Cerebellar cortex (tissue), 1 donor: ENCODE measurements around the gene CSMD2.

ENCODE experiments used
- DNase-seq: peaks from one replicate; pipeline ENCODE4 v3.0.0-alpha.2; 2015; ENCODE audit warnings: low spot score

The CSMD2 gene

GRCh38 chr1:33899746-33900145, 265.3 kb downstream of the CSMD2 start:
- no peak for DNase-seq

DNA sequence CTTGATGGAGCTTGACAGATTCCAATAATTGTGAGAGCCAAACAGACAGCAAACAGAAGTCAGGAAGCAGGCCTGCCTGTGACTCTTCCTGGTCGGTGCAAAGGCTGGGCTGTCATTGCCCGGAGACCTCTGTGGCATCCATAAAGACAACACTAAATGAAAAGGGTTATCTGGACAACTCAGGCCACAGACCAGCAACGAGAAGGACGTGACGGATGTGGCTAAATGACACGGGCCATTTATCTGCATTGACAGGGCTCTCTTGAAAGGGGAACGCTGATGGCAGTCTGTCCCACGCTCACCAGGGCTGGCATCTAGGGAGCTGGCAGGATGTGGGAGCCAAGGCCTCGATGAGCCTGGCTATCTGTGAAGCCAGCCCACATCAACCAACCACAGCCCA, 266.1 kb downstream of the CSMD2 start:
- no peak for DNase-seq

DNA sequence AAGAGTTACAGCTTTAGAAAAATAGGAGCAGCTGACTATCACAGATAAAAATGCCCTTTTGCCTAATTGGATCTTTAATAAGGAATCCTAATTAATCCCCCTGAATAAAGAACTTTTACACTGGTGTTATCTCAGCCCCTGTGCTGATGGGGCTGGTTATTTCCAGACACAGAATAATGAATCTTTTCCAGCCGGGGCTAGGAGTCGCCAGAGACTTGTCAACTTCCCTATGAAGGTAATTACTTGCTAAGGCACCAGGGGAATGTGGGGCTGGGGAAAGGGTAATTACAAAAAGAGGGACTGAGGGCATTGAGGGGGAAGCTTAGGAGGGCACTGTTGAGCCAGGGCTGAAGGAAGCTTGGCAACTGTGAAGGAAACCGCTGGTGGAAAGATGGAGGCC, 266.6 kb downstream of the CSMD2 start:
- no peak for DNase-seq

GRCh38 chr1:33897092-33897725, 267.8 kb downstream of the CSMD2 start:
- DNase-seq = no peak

GRCh38 chr1:33895976-33896375, 269.1 kb downstream of the CSMD2 start:
- no peak for DNase-seq

- no peak for DNase-seq
These were observed 269.6 kb downstream of the CSMD2 start for GRCh38 chr1:33895396-33895795.

DNA sequence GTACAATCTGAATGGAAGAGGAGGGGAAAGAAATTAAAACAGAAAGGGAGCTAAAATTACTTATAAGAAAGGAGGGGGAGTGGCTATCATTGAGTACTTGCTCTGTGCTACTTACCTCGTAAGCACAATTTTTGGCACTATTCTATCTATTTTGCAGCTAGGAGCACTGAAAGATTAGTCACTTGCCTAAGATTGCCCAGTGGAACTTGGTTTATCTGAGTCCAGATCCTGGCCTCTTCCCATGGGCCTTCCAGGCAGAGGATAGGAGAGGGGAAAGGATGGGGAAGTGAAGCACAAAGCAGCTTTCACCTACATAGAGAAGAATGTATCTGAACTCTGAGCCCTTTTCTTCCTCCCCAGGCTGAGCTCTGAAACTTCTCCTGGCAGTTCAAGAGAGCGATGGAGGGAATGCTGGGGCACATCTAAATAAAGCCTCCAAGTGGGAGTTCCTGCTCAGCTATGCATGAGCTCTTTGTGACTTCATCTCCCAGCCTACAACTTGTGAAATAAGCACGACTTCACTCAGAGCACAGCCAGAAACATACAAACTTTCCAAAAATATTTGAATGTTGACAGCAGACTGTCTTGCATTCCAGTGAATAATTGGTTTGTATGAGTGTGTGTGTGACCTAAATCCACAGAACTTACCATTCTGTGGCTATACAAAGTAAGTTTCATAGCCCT, 271.7 kb downstream of the CSMD2 start:
- no peak for DNase-seq

DNA sequence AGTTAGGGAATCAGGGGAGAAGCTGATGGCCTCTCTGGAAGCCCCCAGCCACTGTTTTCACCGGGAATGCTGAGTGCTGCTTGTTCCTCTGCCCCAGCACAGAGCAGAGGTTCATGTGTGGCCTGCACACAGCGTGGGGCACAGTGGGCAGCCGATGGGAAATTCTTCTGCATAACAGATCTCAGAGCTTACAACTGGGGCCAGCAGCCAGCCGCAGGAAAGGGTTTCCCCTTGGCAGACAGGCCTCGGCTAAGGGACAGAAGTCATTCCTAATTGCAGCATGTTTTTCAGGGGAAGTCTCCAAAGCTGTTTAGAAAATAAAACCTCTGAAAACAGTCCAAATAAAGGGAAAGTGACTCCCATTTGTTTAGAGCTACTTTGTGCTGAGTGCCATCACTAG, 278.5 kb downstream of the CSMD2 start:
- DNase-seq = peak; percentile 28

DNA sequence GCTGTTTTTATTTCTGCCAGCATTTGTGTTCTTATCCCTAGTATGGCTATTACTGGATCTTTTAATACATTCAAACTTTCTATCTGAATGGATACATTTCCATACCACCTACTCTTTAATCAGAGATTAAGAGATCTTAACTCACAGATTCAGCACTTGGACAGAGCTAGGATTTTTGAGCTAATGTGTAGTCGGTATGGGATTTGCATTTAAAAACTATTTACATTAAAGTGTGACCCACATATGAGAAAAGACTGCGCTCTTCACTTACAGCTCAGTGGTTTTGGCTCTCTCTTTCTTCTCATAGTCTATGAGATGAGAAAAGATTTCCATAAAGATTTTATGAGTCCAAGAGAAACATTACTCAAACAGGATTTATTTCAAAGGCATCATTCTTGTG, 284.7 kb downstream of the CSMD2 start:
- DNase-seq = no peak

DNA sequence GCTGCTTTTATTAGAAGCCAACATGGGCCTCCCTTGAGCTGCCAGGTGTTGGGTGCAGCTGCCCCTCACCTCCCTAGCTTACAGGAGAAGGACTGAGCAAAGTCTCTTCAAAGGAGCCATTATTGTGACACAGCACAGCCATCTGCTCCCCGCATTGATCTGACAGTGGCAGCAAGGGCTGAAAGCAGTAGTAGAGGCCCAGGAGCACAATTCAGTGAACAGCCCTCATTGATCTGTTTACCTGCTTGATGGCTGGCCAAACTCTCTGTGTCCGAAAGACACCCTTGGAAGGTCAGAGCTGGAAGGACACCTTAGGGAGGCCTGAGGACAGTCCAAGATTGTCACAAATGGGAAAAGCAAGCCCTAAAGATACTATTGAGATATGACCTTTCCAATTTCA, 286.6 kb downstream of the CSMD2 start:
- DNase-seq = no peak

DNA sequence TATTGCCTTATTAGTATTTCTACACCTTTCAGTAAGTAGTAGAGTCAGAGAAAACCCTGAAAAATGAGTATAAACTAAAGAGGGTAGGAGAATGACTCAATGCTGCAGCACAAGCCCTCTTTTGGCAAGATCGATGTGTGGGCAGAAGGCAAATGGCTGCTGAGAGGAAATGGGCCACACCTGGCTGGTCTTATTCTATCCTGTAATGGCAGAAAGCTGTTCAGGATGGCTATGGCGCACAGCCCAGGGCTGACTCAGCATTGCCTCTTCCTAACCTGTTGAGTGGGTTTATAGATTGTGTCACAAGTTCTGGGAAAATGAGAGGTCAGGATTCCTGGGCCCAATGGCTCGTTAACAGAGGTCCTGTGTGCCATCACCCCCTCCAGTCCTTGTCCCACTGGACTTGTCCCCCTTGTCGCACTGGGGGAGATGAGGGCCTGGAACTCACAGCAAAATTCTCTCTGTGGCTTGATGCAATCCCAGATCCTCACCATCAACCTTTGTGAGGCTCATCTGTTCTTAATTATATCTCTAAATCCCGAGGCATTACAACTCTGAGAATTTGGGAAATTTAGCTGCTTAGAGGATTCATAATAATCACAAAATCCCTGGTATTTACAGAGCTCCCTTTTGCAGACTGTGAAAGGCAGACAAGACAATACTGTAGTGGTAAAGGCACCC, 287.9 kb downstream of the CSMD2 start:
- peak; percentile 9 for DNase-seq

DNA sequence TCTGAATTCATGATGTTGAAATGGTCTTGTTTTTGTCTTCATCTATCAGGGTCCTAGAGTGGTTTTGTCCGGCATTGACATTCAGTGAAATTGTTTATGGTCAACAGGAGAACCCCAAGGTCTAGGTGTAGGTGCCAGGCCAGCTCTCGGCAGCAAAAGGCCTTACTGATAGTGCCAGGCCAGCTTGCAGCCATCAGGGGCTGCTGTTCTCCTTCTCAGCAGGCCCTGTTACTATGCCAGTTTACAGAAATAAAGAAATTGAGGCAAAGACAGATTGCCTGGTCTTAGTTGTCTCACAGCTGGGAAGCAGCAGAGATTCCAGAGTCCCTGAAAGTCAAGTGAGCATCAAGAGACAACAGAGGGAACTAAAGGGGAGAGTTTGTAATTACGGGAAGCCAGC, 289.2 kb downstream of the CSMD2 start:
- DNase-seq = no peak

- no peak for DNase-seq
These were observed 290.4 kb downstream of the CSMD2 start for GRCh38 chr1:33874636-33875035.

GRCh38 chr1:33872683-33873082, 292.3 kb downstream of the CSMD2 start:
- no peak for DNase-seq

GRCh38 chr1:33872275-33872674, 292.8 kb downstream of the CSMD2 start:
- no peak for DNase-seq

- no peak for DNase-seq
These were observed 297.3 kb downstream of the CSMD2 start for GRCh38 chr1:33867684-33868083.

DNA sequence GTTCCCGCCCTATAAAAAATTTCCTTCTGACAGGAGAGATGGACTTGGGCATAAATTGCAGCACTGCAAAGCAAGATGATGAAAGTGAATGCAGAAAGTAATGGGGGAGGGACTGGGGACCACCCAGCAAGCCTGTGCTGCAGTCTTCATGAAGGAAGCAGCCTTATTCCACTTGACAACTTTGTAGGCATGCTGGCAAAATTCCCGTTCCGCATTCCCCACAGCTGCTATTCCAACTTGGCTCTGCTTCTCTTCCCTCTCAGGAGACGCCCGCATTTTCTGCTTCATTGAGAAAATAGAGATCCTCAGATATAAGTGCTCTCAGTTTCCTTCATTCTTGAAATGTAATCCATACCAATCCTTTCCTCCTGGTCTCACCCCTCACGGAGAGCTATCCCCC, 298.7 kb downstream of the CSMD2 start:
- DNase-seq = no peak

DNA sequence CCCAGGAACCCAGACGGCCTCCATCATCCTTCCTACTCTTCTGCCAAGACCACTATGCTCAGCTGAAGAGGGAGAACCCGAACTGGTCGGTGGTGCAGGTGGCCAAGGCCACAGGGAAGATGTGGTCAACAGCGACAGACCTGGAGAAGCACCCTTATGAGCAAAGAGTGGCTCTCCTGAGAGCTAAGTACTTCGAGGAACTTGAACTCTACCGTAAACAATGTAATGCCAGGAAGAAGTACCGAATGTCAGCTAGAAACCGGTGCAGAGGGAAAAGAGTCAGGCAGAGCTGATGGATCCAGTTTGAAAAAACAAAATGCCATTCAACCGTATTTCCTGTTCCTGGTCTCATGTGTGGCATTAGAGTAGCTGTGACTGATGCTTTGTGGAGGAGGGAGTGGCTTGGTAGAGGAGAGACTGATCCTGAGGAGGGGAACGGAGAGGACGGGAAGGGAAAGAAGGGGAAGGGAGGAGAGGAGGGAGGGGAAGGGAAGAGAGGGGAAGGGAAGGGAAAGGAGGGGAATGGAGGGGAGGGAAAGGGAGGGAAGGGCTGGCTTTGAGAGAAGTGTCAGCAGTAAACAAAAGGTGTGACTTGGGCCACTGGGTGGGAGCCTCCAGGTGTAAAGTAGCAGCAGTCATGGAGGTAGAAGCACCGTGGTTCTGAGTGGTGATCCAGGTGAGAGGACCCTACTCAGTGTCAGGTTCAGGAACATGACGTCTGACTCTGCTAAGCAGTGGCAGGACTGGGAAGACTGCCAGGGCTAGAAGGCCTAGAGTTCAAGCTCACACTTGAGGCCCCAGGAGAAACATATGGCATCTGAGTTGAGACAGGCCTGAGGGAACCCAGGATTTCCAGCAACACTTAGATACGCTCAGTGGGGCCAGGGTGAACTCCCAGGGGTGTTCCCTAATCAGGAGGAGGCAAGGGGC, 300.3 kb downstream of the CSMD2 start:
- DNase-seq = no peak

GRCh38 chr1:33863779-33864178, 301.3 kb downstream of the CSMD2 start, which contains the start of gene HMGB4:
Gene HMGB4 (plus strand): TSS chr1:33864079. CDS start chr1:33864192, 113 bp downstream.
- no peak for DNase-seq

DNA sequence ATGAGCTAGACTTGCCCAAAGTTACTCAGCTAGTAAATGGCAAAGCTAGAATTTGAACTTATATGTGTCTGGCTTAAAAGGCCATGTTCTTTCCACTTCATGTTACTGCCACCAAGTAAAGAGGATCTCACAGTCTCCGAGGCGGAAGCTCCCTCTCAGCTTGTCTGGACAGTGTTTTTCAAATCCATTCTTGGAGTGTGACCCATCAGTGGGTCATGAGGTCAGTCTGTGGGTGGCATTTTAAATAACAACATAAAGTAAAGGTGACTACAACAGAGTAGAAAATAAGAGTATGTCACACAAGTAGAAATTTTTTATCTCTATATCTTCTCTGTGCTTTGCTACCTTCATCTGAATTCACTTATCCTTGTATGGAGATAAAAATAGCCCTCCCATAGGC, 304.4 kb downstream of the CSMD2 start:
- no peak for DNase-seq

DNA sequence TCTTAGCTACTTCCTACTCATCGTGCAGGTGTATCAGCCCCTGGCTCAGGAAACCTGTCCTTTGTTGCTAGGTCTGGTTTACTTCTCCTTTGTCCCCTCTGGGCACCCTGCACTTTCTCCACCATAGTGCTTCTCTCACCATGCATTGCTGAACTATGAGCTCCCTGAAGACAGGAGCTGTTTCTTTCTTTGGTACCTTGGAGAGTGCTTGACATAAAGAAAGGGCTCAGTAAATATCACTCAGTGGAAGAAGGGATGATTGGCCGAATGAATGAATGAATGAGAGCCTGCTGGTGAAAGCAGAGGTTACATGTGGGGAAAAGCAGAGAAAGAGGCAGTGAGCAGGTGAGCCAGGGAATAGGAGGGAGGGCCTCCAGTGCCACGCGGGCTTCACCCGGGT, 310.9 kb downstream of the CSMD2 start:
- DNase-seq = no peak

DNA sequence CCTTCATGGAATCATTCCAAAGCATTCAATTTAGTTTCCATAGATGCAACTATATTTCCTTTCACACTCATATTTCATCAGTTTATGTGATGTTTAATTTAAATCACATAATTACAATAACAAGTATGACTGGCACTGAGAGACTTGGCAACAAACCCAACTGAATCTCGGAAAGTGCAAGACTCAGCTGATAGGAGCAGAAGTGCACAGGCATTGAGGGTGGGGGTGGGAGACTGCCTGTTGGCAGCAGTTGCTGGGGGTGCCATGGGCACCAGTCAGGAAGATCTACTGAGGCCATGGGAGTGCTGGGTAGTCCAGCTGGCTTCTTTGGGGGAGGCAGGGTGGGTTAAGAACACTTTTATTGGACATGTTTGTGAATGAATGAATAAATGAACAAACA, 311.6 kb downstream of the CSMD2 start:
- no peak for DNase-seq
